Measurements from ENCODE around the gene SMIM20. TPM values are rescaled to one million over a fixed set of nuclear protein-coding genes. Genes with fewer than 3 reads are reported as not detected.
A peak's percentile ranks its signal among the peaks of the same experiment; 100 is the strongest.

The SMIM20 gene
- total and polyA plus RNA-seq, 2 experiments from 2014 or later: 56.6 to 82.9 TPM

GRCh38 chr4:25900310-25900709, 13.7 kb upstream of the SMIM20 start:
- Histone ChIP-seq H4K20me1 (replicated peaks; ENCODE audit: insufficient read depth) (no peaks in the 10 kb centered on the region; the same call in 1 of the 2 replicates), H3K9me2 (ENCODE audit: insufficient read depth) (no peaks in the 10 kb centered on the region), H2AFZ (peak overlapping the region; percentile 56; the same call in 1 of the 2 replicates), H3K27ac (ENCODE audit: low read depth) (no peak overlapping the region), H3K4me2 (no peak overlapping the region), H3K36me3 (ENCODE audit: insufficient read depth) (no peaks in the 10 kb centered on the region), H3K4me1 (ENCODE audit: insufficient read depth) (no peaks in the 10 kb centered on the region; the same call in 1 of the 2 replicates), H3F3A (replicated peaks; ENCODE audit: low read depth) (no peaks in the 10 kb centered on the region), H3K79me2 (replicated peaks; ENCODE audit: insufficient read depth) (no peaks in the 10 kb centered on the region), H3K27me3 (ENCODE audit: insufficient read depth) (no peaks in the 10 kb centered on the region), H3K4me3 (no peak overlapping the region)
- Mint-ChIP-seq H3K27me3 (ENCODE audit: insufficient read depth, low read depth, poor library complexity) (no peaks in the 10 kb centered on the region), H3K4me1 (peaks cover 3% of the 10 kb centered on the region), H3K27ac (no peak overlapping the region), H3K9me3 (no peaks in the 10 kb centered on the region), H3K4me3 (no peak overlapping the region), H3K36me3 (ENCODE audit: low read depth) (no peaks in the 10 kb centered on the region)
- no peak for DNase-seq (ENCODE audit: low spot score)
- TF ChIP-seq CTCF (conservative IDR thresholded peaks at IDR 0.05; ENCODE audit: low read depth in 2 of 2) (no peak), EZH2 (IDR thresholded peaks at IDR 0.05; ENCODE audit: low read depth, unreplicated experiment) (no peak), ZNF114 (CRISPR knock-in tag; IDR thresholded peaks at IDR 0.05) (no peak), CREB1 (CRISPR knock-in tag; IDR thresholded peaks at IDR 0.05; ENCODE audit: low read depth) (no peak), STAT1 (IDR thresholded peaks at IDR 0.05; ENCODE audit: unreplicated experiment) (no peak), EZH2phosphoT487 (IDR thresholded peaks at IDR 0.05; ENCODE audit: unreplicated experiment) (no peak), ZNF331 (CRISPR knock-in tag; IDR thresholded peaks at IDR 0.05; ENCODE audit: low read depth) (no peak), ETS1 (IDR thresholded peaks at IDR 0.05) (no peak), NANOG (IDR thresholded peaks at IDR 0.05; ENCODE audit: borderline replicate concordance) (no peak), POLR2AphosphoS5 (IDR thresholded peaks at IDR 0.05; ENCODE audit: low read depth) (no peak)
- TF ChIP-seq, protein P1, sequence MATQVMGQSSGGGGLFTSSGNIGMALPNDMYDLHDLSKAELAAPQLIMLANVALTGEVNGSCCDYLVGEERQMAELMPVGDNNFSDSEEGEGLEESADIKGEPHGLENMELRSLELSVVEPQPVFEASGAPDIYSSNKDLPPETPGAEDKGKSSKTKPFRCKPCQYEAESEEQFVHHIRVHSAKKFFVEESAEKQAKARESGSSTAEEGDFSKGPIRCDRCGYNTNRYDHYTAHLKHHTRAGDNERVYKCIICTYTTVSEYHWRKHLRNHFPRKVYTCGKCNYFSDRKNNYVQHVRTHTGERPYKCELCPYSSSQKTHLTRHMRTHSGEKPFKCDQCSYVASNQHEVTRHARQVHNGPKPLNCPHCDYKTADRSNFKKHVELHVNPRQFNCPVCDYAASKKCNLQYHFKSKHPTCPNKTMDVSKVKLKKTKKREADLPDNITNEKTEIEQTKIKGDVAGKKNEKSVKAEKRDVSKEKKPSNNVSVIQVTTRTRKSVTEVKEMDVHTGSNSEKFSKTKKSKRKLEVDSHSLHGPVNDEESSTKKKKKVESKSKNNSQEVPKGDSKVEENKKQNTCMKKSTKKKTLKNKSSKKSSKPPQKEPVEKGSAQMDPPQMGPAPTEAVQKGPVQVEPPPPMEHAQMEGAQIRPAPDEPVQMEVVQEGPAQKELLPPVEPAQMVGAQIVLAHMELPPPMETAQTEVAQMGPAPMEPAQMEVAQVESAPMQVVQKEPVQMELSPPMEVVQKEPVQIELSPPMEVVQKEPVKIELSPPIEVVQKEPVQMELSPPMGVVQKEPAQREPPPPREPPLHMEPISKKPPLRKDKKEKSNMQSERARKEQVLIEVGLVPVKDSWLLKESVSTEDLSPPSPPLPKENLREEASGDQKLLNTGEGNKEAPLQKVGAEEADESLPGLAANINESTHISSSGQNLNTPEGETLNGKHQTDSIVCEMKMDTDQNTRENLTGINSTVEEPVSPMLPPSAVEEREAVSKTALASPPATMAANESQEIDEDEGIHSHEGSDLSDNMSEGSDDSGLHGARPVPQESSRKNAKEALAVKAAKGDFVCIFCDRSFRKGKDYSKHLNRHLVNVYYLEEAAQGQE (IDR thresholded peaks at IDR 0.05; ENCODE audit: unreplicated experiment): no peak
- ATAC-seq: no peak

All from GM23338 (cell line).